Stimulated activated CD8-positive, alpha-beta memory T cell treated with anti-CD3 and anti-CD28 coated beads, Interleukin-4, amount 100 ng/mL, for 1 hour (primary cell): ENCODE measurements around the gene VKORC1L1.
"Not testable (repeated sequence)": the region's sequence is repeated elsewhere in the genome, so short reads cannot be mapped to it uniquely, and the experiment has no call there.

Experiments
- DNase-seq, 2 donors: peaks; one replicate each; pipeline ENCODE4 v3.0.0-alpha.2; 2020; ENCODE audit warnings: low read depth in 2 of 2, low spot score in 1 of 2

VKORC1L1 gene

DNA sequence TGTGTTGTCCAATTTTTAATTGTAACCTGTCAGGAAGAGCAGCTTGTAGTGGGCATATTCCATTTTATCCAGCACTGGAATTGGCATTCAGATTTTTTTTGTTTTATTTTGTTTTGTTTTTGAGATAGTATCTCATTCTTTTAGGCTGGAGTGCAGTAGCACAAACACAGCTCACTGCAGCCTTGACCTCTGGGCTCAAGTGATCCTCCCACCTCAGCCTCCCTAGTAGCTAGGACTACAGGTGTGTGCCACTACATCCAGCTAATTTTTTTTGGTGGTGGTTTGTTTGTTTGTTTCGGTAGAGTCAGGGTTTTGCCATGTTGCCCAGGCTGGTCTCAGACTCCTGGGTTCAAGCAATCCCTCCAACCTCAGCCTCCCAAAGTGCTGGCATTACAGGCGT lies 64.4 kb downstream of the VKORC1L1 start:
- DNase-seq: no peak

DNA sequence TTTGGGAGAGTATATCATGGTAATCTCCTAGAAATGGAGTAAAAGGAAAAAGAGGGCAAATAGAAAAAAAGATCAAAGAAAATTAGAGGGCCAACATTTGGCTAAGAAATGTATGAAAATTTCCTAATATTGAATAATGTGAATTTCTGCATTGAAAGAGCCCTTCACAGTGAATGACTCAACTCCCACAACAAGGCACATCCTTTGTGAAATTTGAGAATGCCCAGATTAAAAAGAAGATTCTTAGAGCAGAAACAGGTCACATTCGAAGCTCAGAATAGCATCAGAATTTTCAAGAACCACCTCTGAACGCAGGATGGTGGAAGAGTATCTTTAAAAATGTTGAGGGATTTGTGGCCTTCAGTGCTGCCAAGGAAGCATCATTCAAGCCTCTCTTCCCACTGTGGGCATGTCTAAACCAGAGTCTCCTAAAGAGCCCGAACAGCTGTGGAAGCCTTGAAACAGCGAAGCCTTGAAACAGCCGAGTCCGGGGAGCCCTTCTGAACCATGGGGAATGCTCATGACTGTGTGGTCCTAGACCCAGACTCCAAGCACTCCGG lies 65.5 kb downstream of the VKORC1L1 start:
- no peak for DNase-seq

DNA sequence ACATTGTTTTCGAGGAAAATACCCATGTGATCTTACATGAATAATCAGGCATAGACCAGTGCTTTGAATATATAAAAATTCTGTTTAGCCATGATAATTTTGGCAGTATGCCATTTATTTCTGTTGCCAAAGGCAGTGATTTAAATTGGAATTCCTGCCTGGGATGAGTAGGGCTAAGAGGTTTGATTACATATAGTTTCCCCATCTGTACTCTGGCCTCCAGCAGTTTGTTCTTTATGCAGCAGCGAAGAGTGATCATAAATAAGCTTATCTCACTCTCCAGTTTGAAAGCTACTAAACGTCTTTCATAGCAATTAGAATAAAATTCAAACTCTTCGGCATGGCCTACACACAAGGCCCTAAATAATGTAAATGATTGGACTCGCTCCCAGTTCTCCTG lies 72.9 kb downstream of the VKORC1L1 start:
- not testable (repeated sequence) for DNase-seq

DNA sequence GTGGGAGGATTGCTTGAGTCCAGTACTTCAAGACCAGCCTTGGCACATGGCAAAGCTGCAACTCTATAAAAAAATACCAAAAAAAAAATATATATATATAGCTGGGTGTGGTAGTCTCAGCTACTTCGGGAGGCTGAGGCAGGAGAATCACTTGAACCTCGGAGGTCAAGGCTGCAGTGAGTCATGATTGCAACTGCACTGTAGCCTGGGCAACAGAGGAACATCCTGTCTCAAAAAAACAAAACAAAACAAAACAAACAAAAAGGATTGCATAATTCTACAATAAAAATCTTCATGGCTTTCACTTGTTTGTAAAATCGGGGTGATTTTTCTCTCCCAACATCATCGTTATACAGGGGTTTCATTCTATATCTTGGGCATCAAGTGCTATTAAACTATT lies 74.0 kb downstream of the VKORC1L1 start:
- no peak for DNase-seq

DNA sequence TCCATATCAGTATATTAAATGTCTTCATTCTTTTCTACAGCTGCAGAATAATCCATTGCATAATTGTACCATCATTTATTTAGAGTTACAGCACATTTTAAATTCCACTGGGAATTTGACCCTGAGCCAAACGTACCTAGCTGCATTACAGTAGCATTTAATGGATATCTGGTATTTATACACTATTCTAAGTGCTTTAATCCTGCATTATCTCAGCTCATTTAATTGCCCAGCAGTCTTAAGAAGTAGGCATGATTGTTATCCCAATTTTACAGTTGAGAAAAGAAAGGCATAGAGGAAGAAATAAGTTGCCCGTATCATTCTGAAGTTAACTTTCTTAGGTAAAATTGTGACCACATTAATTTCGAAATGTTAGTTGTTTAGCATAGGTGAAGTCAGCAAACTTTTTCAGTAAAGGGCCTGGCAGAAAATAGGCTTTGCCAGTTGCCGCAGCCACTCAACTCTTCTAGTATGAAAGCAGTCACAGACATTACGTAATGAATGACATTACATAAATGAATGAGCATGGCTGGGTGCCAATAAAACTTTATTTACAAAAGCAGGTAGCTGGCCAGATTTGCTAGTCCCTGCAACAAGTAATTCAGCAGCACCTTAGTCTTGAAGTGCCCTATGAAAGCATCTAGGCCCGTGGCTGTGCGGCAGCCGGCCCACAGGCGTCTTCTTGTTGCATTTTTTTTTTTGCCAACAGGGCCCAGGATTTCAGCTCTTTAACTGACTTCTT lies 79.1 kb downstream of the VKORC1L1 start:
- no peak for DNase-seq

- DNase-seq: no peak
Observed at GRCh38 chr7:65953001-65953720, 80.3 kb downstream of the VKORC1L1 start.

DNA sequence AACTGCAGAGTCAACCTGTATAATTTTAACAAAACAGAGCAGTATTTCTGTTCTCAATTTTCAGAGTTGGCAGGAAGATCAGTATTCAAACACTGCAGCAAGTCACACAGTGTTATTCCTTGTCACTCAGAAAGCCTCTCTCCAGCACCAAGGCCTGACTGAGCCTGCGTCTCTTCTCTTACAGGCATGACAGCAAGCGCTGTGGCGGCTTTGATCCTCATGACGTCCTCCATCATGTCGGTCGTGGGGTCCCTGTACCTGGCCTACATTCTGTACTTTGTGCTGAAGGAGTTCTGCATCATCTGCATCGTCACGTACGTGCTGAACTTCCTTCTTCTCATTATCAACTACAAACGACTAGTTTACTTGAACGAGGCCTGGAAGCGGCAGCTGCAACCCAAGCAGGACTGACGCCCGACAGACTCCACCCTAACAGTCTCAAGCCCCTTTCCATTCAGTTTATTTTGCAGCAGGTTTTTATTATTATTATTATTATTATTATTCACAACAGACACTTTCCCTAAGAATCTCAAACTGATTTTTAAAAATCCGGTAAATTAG lies 81.1 kb downstream of the VKORC1L1 start:
- no peak for DNase-seq

- no peak for DNase-seq
Observed at GRCh38 chr7:65955718-65956117, 82.8 kb downstream of the VKORC1L1 start.

DNA sequence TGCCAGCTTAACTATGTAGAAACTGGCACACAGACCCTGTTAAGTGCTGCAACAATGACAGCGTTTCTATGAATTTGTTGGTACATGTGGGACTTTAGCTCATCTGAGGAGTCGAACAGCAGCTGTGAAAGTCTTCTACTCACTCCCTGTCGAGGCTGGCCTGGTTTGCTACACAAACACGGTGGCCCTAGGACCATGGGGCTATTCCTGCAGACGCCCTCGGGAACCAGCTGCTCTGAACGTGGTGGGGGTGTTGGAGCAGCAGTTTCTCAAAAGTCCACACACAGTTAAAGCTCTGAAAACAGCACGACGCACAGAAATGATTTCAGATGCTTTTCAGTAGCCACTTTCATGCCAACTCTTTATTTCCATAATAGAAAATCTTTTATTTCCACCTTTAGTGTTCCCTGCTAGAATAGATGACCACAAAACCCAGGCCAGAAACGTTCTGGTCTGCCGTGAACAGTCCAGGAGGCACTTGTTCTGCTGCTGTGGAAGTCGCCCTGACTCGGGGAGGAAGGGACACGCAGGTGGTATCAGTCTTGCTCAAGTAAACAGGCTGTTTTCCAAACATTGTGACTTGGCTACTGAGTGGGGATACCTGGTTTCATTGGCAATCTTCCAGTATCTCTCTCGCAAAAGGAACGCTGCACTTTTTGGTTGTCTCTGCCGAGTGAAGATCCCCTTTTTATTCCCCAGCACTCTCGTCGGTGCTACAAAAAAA lies 87.6 kb downstream of the VKORC1L1 start:
- DNase-seq: no peak

DNA sequence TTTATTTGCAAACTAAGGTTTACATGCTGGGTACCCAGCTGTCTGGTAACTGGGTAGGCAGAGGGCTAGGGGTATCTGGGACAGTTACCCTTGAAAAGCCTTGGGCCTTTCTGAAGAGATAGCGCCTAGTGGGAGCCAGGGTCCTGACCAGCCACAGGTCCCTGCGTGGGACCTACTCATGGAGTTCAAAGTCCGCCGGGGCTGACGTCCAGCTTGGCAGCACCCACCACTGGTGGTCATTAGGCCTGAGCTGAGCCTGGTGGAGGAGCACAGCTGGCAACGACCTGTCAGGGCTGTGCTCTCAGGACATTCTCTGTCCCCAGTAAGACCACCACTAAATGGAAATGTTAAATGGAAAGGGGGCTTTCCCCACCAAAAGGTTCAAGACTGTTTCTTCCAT lies 89.2 kb downstream of the VKORC1L1 start:
- no peak for DNase-seq

GRCh38 chr7:65964671-65965070 lies 91.8 kb downstream of the VKORC1L1 start:
- not testable (repeated sequence) for DNase-seq

DNA sequence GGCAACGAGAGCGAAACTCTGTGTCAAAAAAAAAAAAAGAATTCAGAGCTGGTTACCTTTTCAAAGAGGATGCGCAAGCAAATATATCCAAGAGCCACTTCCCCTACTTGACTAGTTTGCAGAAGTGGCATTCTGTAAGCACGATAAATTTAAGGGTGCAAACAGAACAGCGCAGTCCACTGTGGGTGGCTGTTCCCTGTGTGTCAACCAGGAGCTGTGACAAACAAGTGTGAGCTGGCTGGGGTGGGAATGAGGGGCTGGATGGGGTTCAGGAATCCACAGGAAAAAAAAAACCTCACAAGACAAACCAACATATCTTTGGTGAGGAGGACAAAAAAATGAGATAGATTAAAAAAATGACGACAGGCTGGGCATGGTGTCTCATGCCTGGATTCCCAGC lies 93.3 kb downstream of the VKORC1L1 start:
- DNase-seq: no peak

DNA sequence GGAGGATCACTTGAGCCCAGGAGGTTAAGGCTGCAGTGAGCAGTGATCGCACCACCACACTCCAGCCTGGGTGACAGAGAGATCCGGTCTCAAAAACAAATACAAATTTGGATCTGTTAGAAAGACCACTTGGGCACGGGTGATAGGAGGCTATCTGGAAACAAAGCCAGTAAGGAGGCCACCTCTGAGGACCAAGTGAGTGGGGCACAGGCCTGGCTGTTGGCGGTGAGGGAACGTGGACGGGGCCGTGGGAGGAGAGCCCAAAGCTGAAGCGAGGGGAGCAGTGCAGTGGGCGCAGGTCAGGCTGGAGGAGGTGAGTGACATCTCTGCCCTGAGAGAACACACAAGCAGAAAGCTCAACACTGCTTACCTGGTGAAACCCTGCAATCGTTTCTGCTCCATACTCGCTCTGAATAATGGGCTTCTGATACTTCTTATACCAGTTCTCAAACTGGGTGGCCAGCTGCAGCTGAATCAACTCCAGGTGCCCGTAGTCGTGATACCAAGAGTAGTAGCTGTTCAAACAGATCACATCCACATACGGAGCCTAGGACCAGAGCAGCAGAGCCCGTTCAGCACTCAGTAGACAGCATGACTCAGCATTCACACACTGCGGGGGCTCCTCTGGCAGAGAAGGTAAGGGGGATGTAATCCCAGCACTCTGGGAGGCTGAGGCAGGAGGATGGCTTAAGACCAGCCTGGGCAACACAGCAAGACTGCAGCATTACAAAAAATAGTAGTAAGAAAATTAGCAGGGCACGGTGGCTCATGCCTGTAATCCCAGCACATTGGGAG lies 94.7 kb downstream of the VKORC1L1 start:
- DNase-seq: no peak

DNA sequence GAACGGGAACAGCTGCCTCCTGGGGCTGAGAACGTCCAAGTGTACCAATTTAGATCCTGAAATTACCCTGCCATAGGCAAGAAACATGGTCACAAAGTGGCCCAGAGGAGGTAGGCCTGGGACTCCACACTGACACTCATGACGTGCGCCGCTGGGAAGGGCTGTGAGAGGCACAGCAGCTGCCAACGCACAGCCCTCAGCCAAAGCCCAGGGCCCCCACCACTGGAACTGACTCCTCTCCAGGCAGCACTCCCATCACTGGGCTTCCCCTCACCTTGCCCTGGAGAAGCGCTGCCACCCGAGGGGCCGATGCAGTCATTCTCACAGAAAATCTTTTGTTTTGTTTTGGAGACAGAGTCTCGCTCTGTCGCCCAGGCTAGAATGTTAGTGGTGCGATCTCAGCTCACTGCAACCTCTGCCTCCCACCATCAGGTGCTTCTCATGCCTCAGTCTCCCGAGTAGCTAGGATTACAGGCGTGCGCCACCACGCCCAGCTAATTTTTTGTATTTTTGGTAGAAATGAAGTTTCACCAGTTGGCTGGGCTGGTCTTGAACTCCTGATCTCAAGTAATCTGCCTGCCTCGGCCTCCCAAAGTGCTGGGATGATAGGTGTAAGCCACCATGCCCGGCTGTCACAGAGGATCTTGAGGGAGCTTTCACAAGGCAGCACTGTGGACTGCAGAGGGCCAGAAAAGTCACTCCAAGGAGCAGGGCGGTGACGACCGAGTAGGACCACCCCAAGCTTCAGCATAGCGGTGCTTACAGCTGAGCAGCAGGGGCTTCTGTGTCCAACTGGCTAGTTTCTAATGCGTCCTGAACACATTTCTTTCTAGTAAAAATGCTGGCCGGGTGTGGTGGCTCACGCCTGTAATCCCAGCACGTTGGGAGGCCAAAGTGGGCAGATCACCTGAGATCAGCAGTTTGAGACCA lies 95.6 kb downstream of the VKORC1L1 start:
- DNase-seq: no peak

DNA sequence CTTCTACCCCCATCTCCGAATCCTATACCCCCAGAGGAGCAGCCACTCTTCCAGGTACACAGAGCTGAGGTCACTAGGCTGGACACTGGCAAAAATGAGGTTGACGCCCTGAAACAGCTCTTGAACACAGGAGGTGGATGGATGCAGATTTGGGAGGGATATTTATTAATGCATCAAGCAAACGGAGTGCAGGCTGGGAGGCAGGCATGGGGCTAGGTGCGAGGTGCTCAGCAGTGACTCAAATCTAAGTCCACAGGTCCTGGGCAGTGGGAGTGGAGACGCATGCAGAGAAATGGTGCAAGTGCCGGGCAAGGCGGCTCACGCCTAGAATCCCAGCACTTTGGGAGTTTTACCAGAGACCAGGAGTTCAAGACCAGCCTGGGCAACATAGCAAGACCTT lies 98.1 kb downstream of the VKORC1L1 start:
- no peak for DNase-seq

DNA sequence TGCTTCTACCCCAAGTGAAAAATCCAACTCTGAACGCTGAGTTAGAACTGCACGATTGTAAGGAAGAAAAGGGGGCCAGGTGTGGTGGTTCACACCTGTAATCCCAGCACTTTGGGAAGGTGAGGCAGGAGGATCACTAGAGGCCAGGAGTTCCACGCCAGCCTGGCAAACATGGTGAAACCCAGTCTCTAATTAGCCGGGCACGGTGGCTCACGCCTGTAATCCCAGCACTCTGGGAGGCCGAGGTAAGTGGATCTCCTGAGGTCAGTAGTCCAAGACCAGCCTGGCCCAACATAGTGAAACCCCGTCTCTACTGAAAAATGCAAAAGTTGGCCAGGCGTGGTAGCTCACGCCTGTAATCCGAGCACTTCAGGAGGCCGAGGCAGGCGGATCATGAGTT lies 100.1 kb downstream of the VKORC1L1 start:
- DNase-seq: no peak

- no peak for DNase-seq
Observed at GRCh38 chr7:65974191-65974801, 101.4 kb downstream of the VKORC1L1 start.

DNA sequence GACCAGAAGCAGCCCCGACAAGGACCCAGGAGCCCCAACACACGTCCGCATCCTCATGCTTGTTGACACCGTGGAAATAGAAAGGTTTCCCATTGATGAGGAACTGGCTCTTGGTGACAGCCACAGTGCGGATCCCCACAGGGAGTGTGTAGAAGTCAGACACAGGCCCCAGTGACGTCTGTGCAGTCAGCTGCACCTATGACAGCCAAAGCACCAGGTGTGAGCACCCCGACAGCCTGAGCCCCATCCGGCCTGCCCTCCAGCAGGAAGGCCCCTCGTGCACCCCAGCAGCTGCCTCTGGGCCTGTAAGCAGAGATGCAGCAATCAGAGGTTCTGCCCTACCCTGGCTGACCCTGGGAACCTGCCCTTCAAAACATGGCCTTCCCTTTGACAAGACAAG lies 102.0 kb downstream of the VKORC1L1 start:
- no peak for DNase-seq

- no peak for DNase-seq
Observed at GRCh38 chr7:65975814-65976445, 103.1 kb downstream of the VKORC1L1 start.
